HG03469 (cell line): ENCODE data around the gene TTI1.

Experiments
- ATAC-seq: cut with Tn5 transposase; IDR thresholded peaks from one replicate; pipeline ENCODE4 v1.9.1; 2021; ENCODE audit warnings: mild to moderate bottlenecking, moderate library complexity, moderate number of reproducible peaks; ENCODE audit not compliant: unreplicated experiment

Gene TTI1

GRCh38 chr20:37939701-37940560, 93.3 kb downstream of the TTI1 start:
- no peak for ATAC-seq

GRCh38 chr20:37938954-37939353, 94.3 kb downstream of the TTI1 start:
- ATAC-seq, result no peak

DNA sequence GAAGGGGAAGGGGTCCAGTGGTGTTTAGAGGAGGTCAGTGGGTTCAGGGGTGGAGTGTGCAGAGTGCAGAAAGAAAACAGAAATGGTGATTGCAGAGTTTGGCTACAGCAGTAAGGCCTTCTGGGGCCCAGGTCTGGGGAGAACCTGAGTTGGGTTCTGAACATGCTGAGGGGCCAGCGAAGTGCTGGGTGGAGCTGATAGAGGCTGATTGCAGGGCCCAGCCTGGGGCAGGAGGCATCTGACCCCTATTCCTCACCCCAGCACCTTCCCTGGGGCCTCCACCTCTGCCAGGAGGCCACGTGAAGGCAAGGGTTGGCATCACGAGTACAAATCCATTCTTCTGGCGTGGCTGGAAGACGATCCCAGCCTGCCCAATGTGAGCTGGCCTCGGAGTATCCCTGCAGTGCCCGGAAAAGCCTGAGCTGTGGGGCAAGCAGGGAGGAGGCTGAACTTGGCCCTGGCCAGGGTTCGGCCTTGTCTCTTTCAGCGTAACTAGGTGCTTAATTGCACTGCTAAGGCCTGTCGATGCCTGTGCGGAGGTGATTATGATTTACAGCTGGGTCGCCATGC, 95.0 kb downstream of the TTI1 start:
- ATAC-seq, result no peak

- ATAC-seq, result no peak
These were observed 95.6 kb downstream of the TTI1 start for GRCh38 chr20:37937686-37938085.

DNA sequence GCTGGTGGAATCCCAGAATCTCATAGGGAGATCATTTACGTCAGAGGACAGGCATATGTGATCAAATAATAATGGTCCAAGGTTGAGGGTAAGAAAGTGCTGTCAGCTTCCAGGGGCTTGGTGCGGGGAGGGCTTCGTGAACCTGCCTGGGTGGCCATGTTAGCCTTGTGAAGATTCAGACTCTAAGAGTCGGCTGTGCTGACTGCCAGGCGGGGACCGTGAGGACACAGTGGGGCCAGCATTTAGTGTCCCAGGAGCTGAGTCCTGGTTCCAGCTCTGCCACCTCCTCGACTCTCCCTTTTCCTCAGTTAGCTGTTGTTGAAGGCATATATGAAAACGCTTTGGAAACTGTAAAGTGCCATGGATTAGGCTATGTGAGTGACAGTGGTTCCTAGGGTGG, 96.8 kb downstream of the TTI1 start:
- ATAC-seq, result no peak

GRCh38 chr20:37936041-37936440, 97.2 kb downstream of the TTI1 start:
- no peak for ATAC-seq

DNA sequence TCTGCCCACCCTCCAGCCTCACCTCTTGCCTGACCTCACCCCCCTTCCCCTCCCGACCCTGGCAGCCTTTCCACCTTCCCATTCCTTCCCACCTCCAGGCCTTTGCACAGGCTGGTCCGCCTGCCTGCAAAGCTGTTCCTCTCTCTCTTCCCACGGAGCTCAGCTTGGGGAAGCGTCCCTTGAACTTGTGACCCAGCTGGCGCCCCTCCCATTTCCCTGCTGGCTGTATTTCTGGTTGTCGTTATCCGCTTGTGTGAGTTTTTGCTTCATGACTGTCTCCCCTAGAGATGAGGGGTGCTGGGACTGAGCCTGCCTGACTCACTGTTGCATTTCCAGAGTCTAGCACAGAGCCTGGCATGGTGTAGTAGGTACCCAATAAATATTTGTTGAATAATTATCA, 97.8 kb downstream of the TTI1 start:
- ATAC-seq, result no peak

GRCh38 chr20:37934634-37935375, 98.5 kb downstream of the TTI1 start:
- ATAC-seq, result no peak

- ATAC-seq, result no peak
These were observed 99.2 kb downstream of the TTI1 start for GRCh38 chr20:37933786-37934633.
